Panc1 (cell line): Measurements from ENCODE around the gene PSD4. TPM values are rescaled to one million over a fixed set of nuclear protein-coding genes. Genes with fewer than 3 reads are reported as not detected.
A peak's percentile ranks its signal among the peaks of the same experiment; 100 is the strongest.

Experiments used
- ATAC-seq: fragments of 200-7000 bp; cut with Tn5 transposase; 2 replicates; pipeline ENCODE4 v1.9.1; 2020; ENCODE audit warnings: mild to moderate bottlenecking, moderate library complexity
- BruUV-seq: library from RNA; stranded (reverse); fragments of 400-500 nt; replicated peaks from 2 replicates; lab custom pipeline; 2021; lab: Mats Ljungman, UMichigan
- CTCF ChIA-PET: fragments of 300-600 bp; sonication (Branson Sonifier 250); formaldehyde crosslinking; loops from one replicate; lab custom pipeline; 2022; ENCODE audit warnings: antibody characterized with exemption; lab: Charles Lee
- POLR2A ChIA-PET: fragments of 300-600 bp; sonication (Branson Sonifier 250); formaldehyde crosslinking; loops from one replicate; lab custom pipeline; 2022; ENCODE audit warnings: antibody characterized with exemption; lab: Charles Lee
- DNase-seq: peaks from one replicate; pipeline ENCODE4 v3.0.0-alpha.2; 2010; ENCODE audit warnings: low read depth, low spot score
- H3K27ac ChIP-seq: 2 replicates; pipeline ENCODE4 v1.5.1; 2011; ENCODE audit warnings: mild to moderate bottlenecking, low read length, inconsistent platforms
- H3K27me3 ChIP-seq: fragments of 200-500 bp; sonication (Bioruptor generic); 2 replicates; pipeline ENCODE4 v1.6.0; 2014; ENCODE audit warnings: low read length, inconsistent platforms; ENCODE audit not compliant: control insufficient read depth, insufficient read depth
- H3K36me3 ChIP-seq: fragments of 200-500 bp; sonication (Bioruptor generic); 2 replicates; pipeline ENCODE4 v1.5.1; 2014; ENCODE audit warnings: inconsistent platforms, mild to moderate bottlenecking, low read length, moderate library complexity; ENCODE audit not compliant: control insufficient read depth, insufficient read depth
- H3K4me1 ChIP-seq: 2 replicates; pipeline ENCODE4 v1.5.1; 2011; ENCODE audit warnings: inconsistent platforms, mild to moderate bottlenecking, low read length, moderate library complexity; ENCODE audit not compliant: control insufficient read depth, insufficient read depth
- H3K4me3 ChIP-seq, 2 experiments: 2 replicates each; pipeline ENCODE4 v1.5.1; 2011 to 2012; ENCODE audit warnings: low read depth in 2 of 2, low read length in 2 of 2, mild to moderate bottlenecking in 2 of 2, inconsistent platforms in 1 of 2, moderate library complexity in 1 of 2
- H3K9me3 ChIP-seq: fragments of 200-500 bp; sonication (Bioruptor generic); 2 replicates; pipeline ENCODE4 v1.5.1; 2014; ENCODE audit warnings: low read depth, mild to moderate bottlenecking, inconsistent platforms, low read length, moderate library complexity; ENCODE audit not compliant: control insufficient read depth, insufficient read depth
- CTCF ChIP-seq: fragments of 450-650 bp; IDR thresholded peaks from 2 replicates; pipeline ENCODE4 v1.5.1; 2017; ENCODE audit warnings: mild to moderate bottlenecking
- POLR2AphosphoS5 ChIP-seq: IDR thresholded peaks from 2 replicates; pipeline ENCODE4 v1.6.1; 2012; ENCODE audit warnings: mild to moderate bottlenecking, low read depth, low read length, moderate library complexity
- REST ChIP-seq, 2 experiments: IDR thresholded peaks; 2 replicates each; pipeline ENCODE4 v1.6.1; 2011 to 2012; ENCODE audit warnings: low read depth in 2 of 2, control low read depth in 1 of 2, low read length in 1 of 2, mild to moderate bottlenecking in 1 of 2, moderate library complexity in 1 of 2; ENCODE audit not compliant: insufficient read depth in 1 of 2
- SIN3A ChIP-seq: IDR thresholded peaks from 2 replicates; pipeline ENCODE4 v1.6.1; 2012; ENCODE audit warnings: low read depth, mild to moderate bottlenecking, low read length, moderate library complexity, borderline replicate concordance; ENCODE audit not compliant: insufficient read depth
- TCF7L2 ChIP-seq: IDR thresholded peaks from 2 replicates; pipeline ENCODE4 v1.6.1; 2011; ENCODE audit warnings: mild to moderate bottlenecking, low read depth, low read length, inconsistent platforms
- in situ Hi-C: cut with HindIII; loops from 2 replicates; pipeline ENCODE4 v1.10.0; 2016; ENCODE audit warnings: low sequenced_read_pairs, low pct_unique_long_range_greater_than_20kb
- intact Hi-C: fragments of 100-400 bp; cut with micrococcal nuclease; formaldehyde crosslinking; loops from one replicate; pipeline ENCODE4 v1.10.0; 2022; ENCODE audit not compliant: unreplicated experiment
- total RNA-seq: library from RNA; stranded (reverse); gene quantifications from one replicate; pipeline ENCODE4 v1.2.1, GENCODE V29; 2021; ENCODE audit not compliant: unreplicated experiment

PSD4 gene
- total RNA-seq, 1 experiment from 2014 or later: 3.6 TPM

- in situ Hi-C loops (no loop called here), intact Hi-C loops (no loop called here)
- ChIA-PET POLR2A (no interaction called here), CTCF (no interaction called here)
- Histone ChIP-seq H3K9me3 (no peaks in the 10 kb centered on the region), H3K36me3 (no peaks in the 10 kb centered on the region; the same call in 1 of the 2 replicates), H3K27ac (no peak overlapping the region), H3K27me3 (no peaks in the 10 kb centered on the region), H3K4me3 (no peak overlapping the region), H3K4me1 (no peaks in the 10 kb centered on the region)
- no TSS peak for BruUV-seq
- TF ChIP-seq TCF7L2 (no peak), CTCF (no peak)
- ATAC-seq: no peak
- no peak for DNase-seq
Measured at GRCh38 chr2:113166187-113166645, 7.6 kb upstream of the PSD4 start.

- H3K27me3 ChIP-seq: no peaks in the 10 kb centered on the region
- no TSS peak for BruUV-seq
- ATAC-seq: 0 out of 2 replicates have a peak, but pooled peaks have one; percentile 53
- H3K36me3 ChIP-seq: no peaks in the 10 kb centered on the region; the same call in 1 of the 2 replicates
- TF ChIP-seq SIN3A (no peak), POLR2AphosphoS5 (no peak), CTCF (no peak), REST (IDR thresholded peaks at IDR 0.05; ENCODE audit: insufficient read depth in 1 of 2, low read depth in 2 of 2, low read length in 1 of 2) (no peak), TCF7L2 (no peak)
- DNase-seq: no peak
- intact Hi-C loops (no loop called here), in situ Hi-C loops (no loop called here)
- H3K4me1 ChIP-seq: no peaks in the 10 kb centered on the region
- H3K9me3 ChIP-seq: no peaks in the 10 kb centered on the region
- no peak overlapping the region for H3K27ac ChIP-seq
- POLR2A ChIA-PET: no interaction called here
- CTCF ChIA-PET: interaction anchor here (0.5 kb wide), 1 partner anchor 29 kb away, joined by 3 read pairs; no protein-coding TSS in a partner anchor
- H3K4me3 ChIP-seq: no peak overlapping the region
Measured at GRCh38 chr2:113167115-113167932, 6.4 kb upstream of the PSD4 start.
